Smooth muscle cell (in vitro differentiated cells): ENCODE data around the gene SLC13A5. TPM values are rescaled to one million over a fixed set of nuclear protein-coding genes. Genes with fewer than 3 reads are reported as not detected.
"Not testable (repeated sequence)": the region's sequence is repeated elsewhere in the genome, so short reads cannot be mapped to it uniquely, and the experiment has no call there.

ENCODE experiments used
- DNase-seq: peaks from one replicate; lab custom pipeline; 2025; ENCODE audit not compliant: unreplicated experiment; lab: John Stamatoyannopoulos, UW
- H2AFZ ChIP-seq: fragments of 200-600 bp; sonication (generic); 2 replicates; pipeline ENCODE4 v1.6.0; 2016; ENCODE audit warnings: antibody characterized with exemption, low read depth, mild to moderate bottlenecking
- H3F3A ChIP-seq: fragments of 200-600 bp; sonication (generic); 2 replicates; pipeline ENCODE4 v1.6.0; 2017; ENCODE audit warnings: antibody characterized with exemption, low read depth
- H3K27ac ChIP-seq: fragments of 200-600 bp; sonication (generic); 2 replicates; pipeline ENCODE4 v1.5.1; 2016; ENCODE audit warnings: low read depth, mild to moderate bottlenecking
- H3K27me3 ChIP-seq: fragments of 200-600 bp; sonication (generic); 2 replicates; pipeline ENCODE4 v1.6.1; 2016; ENCODE audit warnings: low read depth, mild to moderate bottlenecking
- H3K36me3 ChIP-seq: fragments of 200-600 bp; sonication (generic); 2 replicates; pipeline ENCODE4 v1.5.1; 2016; ENCODE audit warnings: low read depth
- H3K4me1 ChIP-seq: fragments of 200-600 bp; sonication (generic); 2 replicates; pipeline ENCODE4 v1.5.1; 2016; ENCODE audit warnings: low read depth
- H3K4me2 ChIP-seq: fragments of 200-600 bp; sonication (generic); 2 replicates; pipeline ENCODE4 v1.6.0; 2016; ENCODE audit warnings: mild to moderate bottlenecking
- H3K4me3 ChIP-seq: fragments of 200-600 bp; sonication (generic); 2 replicates; pipeline ENCODE4 v1.5.1; 2016; ENCODE audit warnings: mild to moderate bottlenecking
- H3K79me2 ChIP-seq: fragments of 200-600 bp; sonication (generic); 2 replicates; pipeline ENCODE4 v1.6.0; 2016; ENCODE audit warnings: low read depth, mild to moderate bottlenecking
- H3K9ac ChIP-seq: fragments of 200-600 bp; sonication (generic); 2 replicates; pipeline ENCODE4 v1.6.0; 2016; ENCODE audit warnings: low read depth
- H3K9me3 ChIP-seq: fragments of 200-600 bp; sonication (generic); replicated peaks from 2 replicates; pipeline ENCODE4 v1.5.1; 2016; ENCODE audit warnings: low read depth
- H4K20me1 ChIP-seq: fragments of 200-600 bp; sonication (generic); 2 replicates; pipeline ENCODE4 v1.6.0; 2016; ENCODE audit warnings: low read depth
- CTCF ChIP-seq: fragments of 200-600 bp; sonication (generic); IDR thresholded peaks from 2 replicates; pipeline ENCODE4 v1.5.1; 2017; ENCODE audit warnings: borderline replicate concordance, mild to moderate bottlenecking, antibody characterized with exemption; ENCODE audit not compliant: insufficient read depth, poor library complexity, severe bottlenecking
- WGBS: methylation state at CpG from one replicate; pipeline ENCODE4 v1.1.7; 2016; ENCODE audit warnings: low lambda C conversion rate; 5-methylcytosine and 5-hydroxymethylcytosine counted together
- polyA plus RNA-seq: library from polyadenylated mRNA; unstranded; fragments of >200 nt; fragmentation: Nextera tagmentation; extraction: Ambion mirVana; gene quantifications from 2 replicates; pipeline ENCODE4 v1.2.1, GENCODE V29; 2016
- total RNA-seq: library from RNA; depleted of rRNA; stranded (reverse); fragments of >200 nt; gene quantifications from 2 replicates; pipeline ENCODE4 v1.2.3, GENCODE V29; 2014

The SLC13A5 gene
- total and polyA plus RNA-seq, 2 experiments from 2014 or later, result 2.3 TPM; not detected in 1

- WGBS, result 72% methylated on average over 17 of the region's 18 CpGs
- Histone ChIP-seq H3K27me3 (peaks cover 74% of the 10 kb centered on the region), H3K9ac (no peak overlapping the region), H3K9me3 (no peaks in the 10 kb centered on the region), H3F3A (no peaks in the 10 kb centered on the region), H3K4me2 (no peak overlapping the region), H3K36me3 (no peaks in the 10 kb centered on the region), H3K79me2 (no peaks in the 10 kb centered on the region), H2AFZ (no peak overlapping the region), H4K20me1 (no peaks in the 10 kb centered on the region), H3K4me1 (peaks cover 17% of the 10 kb centered on the region), H3K4me3 (no peak overlapping the region), H3K27ac (no peak overlapping the region)
- no peak for DNase-seq
- no peak for TF ChIP-seq CTCF
Measured at GRCh38 chr17:6657633-6658287, 55.4 kb downstream of the SLC13A5 start.

- WGBS, result 3% methylated on average over 51 of the region's 55 CpGs
- H3K4me2 ChIP-seq, result peak overlapping the region; percentile 75
Measured at GRCh38 chr17:6656797-6657632, 56.2 kb downstream of the SLC13A5 start.

GRCh38 chr17:6655732-6656361, 57.3 kb downstream of the SLC13A5 start:
- H3K9me3 ChIP-seq, H3K79me2 ChIP-seq, H4K20me1 ChIP-seq, H3K36me3 ChIP-seq, H3K27ac ChIP-seq, DNase-seq, H3F3A ChIP-seq, H3K4me3 ChIP-seq, H2AFZ ChIP-seq, H3K9ac ChIP-seq: not testable (repeated sequence)
- Histone ChIP-seq H3K4me2 (peak overlapping the region; percentile 44), H3K27me3 (peaks cover 71% of the 10 kb centered on the region), H3K4me1 (peaks cover 28% of the 10 kb centered on the region)
- 3% methylated on average over 30 of the region's 41 CpGs for WGBS

More at GRCh38 chr17:6656797-6657632, 56.2 kb downstream of the SLC13A5 start:
- H3K9me3 ChIP-seq, H3K36me3 ChIP-seq, H4K20me1 ChIP-seq, H3F3A ChIP-seq, DNase-seq, H3K79me2 ChIP-seq, H3K9ac ChIP-seq, H2AFZ ChIP-seq, H3K27ac ChIP-seq: not testable (repeated sequence)
- Histone ChIP-seq H3K4me3 (peak overlapping the region; percentile 35), H3K27me3 (peaks cover 80% of the 10 kb centered on the region), H3K4me1 (peaks cover 24% of the 10 kb centered on the region)

GRCh38 chr17:6654841-6655731, 58.1 kb downstream of the SLC13A5 start:
- DNase-seq, result no peak
- no peak for TF ChIP-seq CTCF
- Histone ChIP-seq H4K20me1 (peaks cover 6% of the 10 kb centered on the region), H3K4me3 (peak overlapping the region; percentile 39), H3K9ac (no peak overlapping the region), H3K9me3 (no peaks in the 10 kb centered on the region), H3K4me1 (peaks cover 34% of the 10 kb centered on the region), H2AFZ (no peak overlapping the region), H3K27ac (no peak overlapping the region), H3K4me2 (peak overlapping the region; percentile 81), H3K36me3 (no peaks in the 10 kb centered on the region), H3F3A (no peaks in the 10 kb centered on the region), H3K27me3 (peaks cover 65% of the 10 kb centered on the region), H3K79me2 (peaks cover 11% of the 10 kb centered on the region)
- 8% methylated on average over 46 of the region's 46 CpGs for WGBS
